K562 (cell line): ENCODE measurements around the gene WDR83. TPM values are rescaled to one million over a fixed set of nuclear protein-coding genes. Genes with fewer than 3 reads are reported as not detected.

Source experiments
- ATAC-seq: fragments of 200-7000 bp; cut with Tn5 transposase; 3 replicates; pipeline ENCODE4 v1.9.1; 2020; ENCODE audit warnings: moderate library complexity
- BruUV-seq: library from RNA; stranded (reverse); fragments of 400-500 nt; replicated peaks from 2 replicates; lab custom pipeline; 2021; lab: Mats Ljungman, UMichigan
- CTCF ChIA-PET: fragments of 300-600 bp; formaldehyde crosslinking; extraction: SDS; loops from one replicate; lab custom pipeline; 2021; ENCODE audit warnings: low intra/inter-chr PET ratio; lab: Yijun Ruan, JAX
- POLR2A ChIA-PET: fragments of 300-600, 350-650 bp; sonication (Branson Sonifier 250); formaldehyde crosslinking; extraction: SDS; loops from one replicate; lab custom pipeline; 2021; ENCODE audit warnings: antibody characterized with exemption, inconsistent platforms; lab: Yijun Ruan, JAX
- DNase-seq, 4 experiments: peaks; one replicate each; pipeline versions ENCODE4 v3.0.0 to v3.0.0-alpha.2; 2011 to 2018; ENCODE audit warnings: low spot score in 3 of 4, mixed read lengths in 3 of 4; ENCODE audit errors: extremely low read depth in 1 of 4
- FAIRE-seq: peaks from 2 replicates; lab custom pipeline; 2011; peaks lifted over from hg19 to GRCh38; lab: Jason Lieb, UNC
- H2AFZ ChIP-seq: 2 replicates; pipeline ENCODE4 v1.6.0; 2011; ENCODE audit warnings: low read depth, low read length, control low read depth, inconsistent platforms
- H3K27ac ChIP-seq: fragments of 200-600 bp; 3 replicates; pipeline ENCODE4 v1.8.0; 2011; ENCODE audit warnings: low read depth, mild to moderate bottlenecking, control low read depth, inconsistent platforms, low read length, moderate library complexity, mixed read lengths; ENCODE audit errors: extremely low read depth
- H3K27me3 ChIP-seq, 2 experiments: fragments of 300-600 bp in 1 of 2; 2 replicates in 1 of 2; 3 replicates in 1 of 2; pipeline versions ENCODE4 v1.6.0 to v1.8.0; 2011; ENCODE audit warnings: inconsistent platforms in 2 of 2, low read length in 2 of 2, mild to moderate bottlenecking in 1 of 2, mixed read lengths in 1 of 2, moderate library complexity in 1 of 2; ENCODE audit not compliant: control insufficient read depth in 2 of 2, insufficient read depth in 2 of 2
- H3K36me3 ChIP-seq: fragments of 300-600 bp; 3 replicates; pipeline ENCODE4 v1.8.0; 2011; ENCODE audit warnings: mild to moderate bottlenecking, low read length, inconsistent platforms; ENCODE audit not compliant: control insufficient read depth, insufficient read depth
- H3K4me1 ChIP-seq, 2 experiments: fragments of 200-600 bp in 1 of 2; replicated peaks in 1 of 2; 2 replicates in 1 of 2; 3 replicates in 1 of 2; pipeline versions ENCODE4 v1.5.1 to v1.8.0; 2011; ENCODE audit warnings: inconsistent platforms in 2 of 2, low read length in 2 of 2, mild to moderate bottlenecking in 1 of 2, mixed read lengths in 1 of 2, moderate library complexity in 1 of 2; ENCODE audit not compliant: control insufficient read depth in 2 of 2, insufficient read depth in 2 of 2
- H3K4me2 ChIP-seq: 2 replicates; pipeline ENCODE4 v1.6.1; 2011; ENCODE audit warnings: low read length, control low read depth, inconsistent platforms, mixed read lengths; ENCODE audit not compliant: insufficient read depth
- H3K4me3 ChIP-seq: fragments of 200-600 bp; sonication (generic), shearing (Covaris generic); 2 replicates; pipeline ENCODE4 v1.5.1; 2016; ENCODE audit warnings: control low read depth, inconsistent platforms
- H3K79me2 ChIP-seq: fragments of 200-600 bp; 3 replicates; pipeline ENCODE4 v1.8.0; 2011; ENCODE audit warnings: low read length, inconsistent platforms; ENCODE audit not compliant: control insufficient read depth, insufficient read depth
- H3K9ac ChIP-seq, 2 experiments: 2 replicates each; pipeline versions ENCODE4 v1.6.0 to v1.6.1; 2011; ENCODE audit warnings: low read depth in 2 of 2, low read length in 2 of 2, control low read depth in 1 of 2, inconsistent platforms in 1 of 2, mild to moderate bottlenecking in 1 of 2, mixed read lengths in 1 of 2; ENCODE audit not compliant: insufficient read depth in 1 of 2
- H3K9me1 ChIP-seq: one replicate; pipeline ENCODE4 v1.6.0; 2011; ENCODE audit warnings: inconsistent platforms, mild to moderate bottlenecking, low read length, moderate library complexity; ENCODE audit not compliant: control insufficient read depth, insufficient read depth
- H3K9me3 ChIP-seq: replicated peaks from 2 replicates; pipeline ENCODE4 v1.5.1; 2011; ENCODE audit warnings: low read depth, low read length, inconsistent platforms; ENCODE audit not compliant: control insufficient read depth, insufficient read depth
- H4K20me1 ChIP-seq: replicated peaks from 2 replicates; pipeline ENCODE4 v1.6.1; 2011; ENCODE audit warnings: low read length, inconsistent platforms, mixed read lengths; ENCODE audit not compliant: control insufficient read depth, insufficient read depth
- AFF1 ChIP-seq, 2 experiments: fragments of 450-650 bp; IDR thresholded peaks; 2 replicates each; pipeline ENCODE4 v1.6.1; 2018; ENCODE audit warnings: mild to moderate bottlenecking in 2 of 2, low read depth in 1 of 2; ENCODE audit not compliant: partially characterized antibody in 2 of 2
- ASH1L ChIP-seq: fragments of 450-650 bp; IDR thresholded peaks from 2 replicates; pipeline ENCODE4 v1.6.1; 2018; ENCODE audit warnings: borderline replicate concordance, mild to moderate bottlenecking, low read depth; ENCODE audit not compliant: partially characterized antibody
- E2F6 ChIP-seq, 2 experiments: IDR thresholded peaks; 2 replicates each; pipeline ENCODE4 v1.6.1; 2011; ENCODE audit warnings: borderline replicate concordance in 1 of 2, control low read depth in 1 of 2, low read depth in 1 of 2, low read length in 1 of 2, mild to moderate bottlenecking in 1 of 2, mixed read lengths in 1 of 2, moderate library complexity in 1 of 2; ENCODE audit not compliant: insufficient read depth in 1 of 2, insufficient read length in 1 of 2, poor library complexity in 1 of 2, severe bottlenecking in 1 of 2; ENCODE audit errors: extremely low read depth in 1 of 2
- EGR1 ChIP-seq: fragments of 450-650 bp; conservative IDR thresholded peaks from 2 replicates; pipeline ENCODE4 v1.6.1; 2017; ENCODE audit warnings: mild to moderate bottlenecking
- FIP1L1 ChIP-seq: fragments of 200-400 bp; formaldehyde crosslinking; IDR thresholded peaks from 2 replicates; pipeline ENCODE4 v1.6.1; 2018; ENCODE audit warnings: mild to moderate bottlenecking, low read depth, low read length; ENCODE audit not compliant: poor library complexity, severe bottlenecking
- FOSL1 ChIP-seq: fragments of 200-800 bp; sonication (Bioruptor generic); conservative IDR thresholded peaks from 2 replicates; pipeline ENCODE4 v1.6.1; 2016; ENCODE audit warnings: missing genetic modification characterization, missing compliant biosample characterization
- MCM3 ChIP-seq: fragments of 450-650 bp; IDR thresholded peaks from 2 replicates; pipeline ENCODE4 v1.6.1; 2016
- PHB ChIP-seq: fragments of 250-450 bp; sonication (Bioruptor Pico); IDR thresholded peaks from 2 replicates; pipeline ENCODE4 v1.5.0; 2021
- PRMT5 ChIP-seq: sonication (generic); formaldehyde crosslinking; IDR thresholded peaks from 2 replicates; pipeline ENCODE4 v1.5.0; 2020; ENCODE audit warnings: missing genetic modification reagents
- PYGO2 ChIP-seq: fragments of 450-650 bp; IDR thresholded peaks from 2 replicates; pipeline ENCODE4 v1.6.1; 2016; ENCODE audit warnings: mild to moderate bottlenecking, missing genetic modification characterization, moderate library complexity, missing compliant biosample characterization
- SOX6 ChIP-seq: fragments of 450-650 bp; IDR thresholded peaks from 2 replicates; pipeline ENCODE4 v1.6.1; 2014; ENCODE audit warnings: mild to moderate bottlenecking
- STAG1 ChIP-seq: sonication (generic); formaldehyde crosslinking; IDR thresholded peaks from 2 replicates; pipeline ENCODE4 v1.5.0; 2020; ENCODE audit warnings: missing genetic modification reagents, borderline replicate concordance
- ZNF232 ChIP-seq: sonication (generic); formaldehyde crosslinking; IDR thresholded peaks from 2 replicates; pipeline ENCODE4 v1.8.0; 2022; ENCODE audit warnings: mild to moderate bottlenecking, missing genetic modification reagents
- ZNF785 ChIP-seq: fragments of 250-450 bp; sonication (Bioruptor Pico); IDR thresholded peaks from 2 replicates; pipeline ENCODE4 v1.4.0; 2020; ENCODE audit warnings: mild to moderate bottlenecking
- WGBS: fragments of 100-300 bp; shearing (Covaris generic); methylation state at CpG from one replicate; pipeline ENCODE4 v1.1.6; 2016; ENCODE audit warnings: low coverage, mixed read lengths; ENCODE audit not compliant: insufficient coverage; ENCODE audit errors: missing lambda C conversion rate; 5-methylcytosine and 5-hydroxymethylcytosine counted together
- in situ Hi-C: fragments of 300-500 bp; cut with MboI; formaldehyde crosslinking; loops from 4 replicates; pipeline ENCODE4 v1.15.0; 2018; ENCODE audit warnings: inconsistent platforms, mixed read lengths
- intact Hi-C: fragments of 100-400 bp; cut with micrococcal nuclease; formaldehyde crosslinking; loops from 2 replicates; pipeline ENCODE4 v1.14.2; 2022
- polyA plus RNA-seq, 8 experiments: library from polyadenylated mRNA; depleted of rRNA in 4 of 8; stranded (reverse) in 5 of 8; unstranded in 3 of 8; fragments of >200 nt; fragmentation: Nextera tagmentation in 2 of 8; fragmentation: Illumina TruSeq in 1 of 8; extraction: Ambion mirVana in 2 of 8; extraction: Trizol in 1 of 8; gene quantifications; 2 replicates each; pipeline versions ENCODE4 v1.2.1 to v1.2.3, GENCODE V29; 2011 to 2014; ENCODE audit warnings: inconsistent platforms in 1 of 8, missing spikeins in 1 of 8
- total RNA-seq, 7 experiments: library from RNA; depleted of rRNA in 6 of 7; stranded (reverse); fragments of >200 nt in 6 of 7; fragmentation: Illumina TruSeq in 2 of 7; extraction: Trizol in 2 of 7; gene quantifications; 2 replicates each; pipeline versions ENCODE4 v1.2.1 to v1.2.3, GENCODE V29; 2011 to 2021; ENCODE audit warnings: low replicate concordance in 1 of 7

Gene WDR83
- total and polyA plus RNA-seq, 9 of the 15 experiments (the other 6 are each of a cell fraction or from before 2014, with no cell fraction given) = 0.52 to 21.3 (median 4.2) TPM

GRCh38 chr19:12639901-12640613 is 26.6 kb upstream of the WDR83 start:
- FAIRE-seq = peak; percentile 89
- peak overlapping the region; percentile 60 for H3K4me2 ChIP-seq
- TF ChIP-seq PHB (CRISPR knock-in tag) = 0 out of 2 replicates have a peak, but pooled peaks have one; percentile 31
- no peak for TF ChIP-seq AFF1 (IDR thresholded peaks at IDR 0.05; ENCODE audit: low read depth in 1 of 2, partially characterized antibody in 2 of 2)
- TF ChIP-seq ZNF785 = no peak
- no peak for TF ChIP-seq MCM3
- TF ChIP-seq SOX6 = 0 out of 2 replicates have a peak, but pooled peaks have one; percentile 35
- no peak for TF ChIP-seq ASH1L
- no peak for TF ChIP-seq PYGO2 (tag)
- no peak for TF ChIP-seq STAG1
- TF ChIP-seq FOSL1 (tag) = no peak
- TF ChIP-seq FIP1L1 = peak; percentile 39
- TF ChIP-seq E2F6 (IDR thresholded peaks at IDR 0.05; ENCODE audit: borderline replicate concordance in 1 of 2, extremely low read depth in 1 of 2, insufficient read depth in 1 of 2, insufficient read length in 1 of 2, low read depth in 1 of 2, low read length in 1 of 2, poor library complexity in 1 of 2, severe bottlenecking in 1 of 2) = peak; percentile 66 to 78
- TF ChIP-seq EGR1 = no peak
- 0 out of 2 replicates have a peak, but pooled peaks have one; percentile 50 for TF ChIP-seq ZNF232
- no peak for TF ChIP-seq PRMT5

More at GRCh38 chr19:12639901-12640613, 26.6 kb upstream of the WDR83 start:
- Histone ChIP-seq H3K9me1 (no peaks in the 10 kb centered on the region), H3K27me3 (no peaks in the 10 kb centered on the region), H3K79me2 (no peaks in the 10 kb centered on the region), H3K36me3 (no peaks in the 10 kb centered on the region), H3K4me3 (no peak overlapping the region), H3K9ac (peak overlapping the region; percentile 16 to 83; a peak in 3 of 4 replicates), H3K27ac (no peak overlapping the region), H3K4me1 (peaks cover 2 to 13% of the 10 kb centered on the region in 2 experiments; a peak in 2 of 5 replicates), H4K20me1 (no peaks in the 10 kb centered on the region), H3K9me3 (0 out of 2 replicates have a peak, but pooled peaks cover 6% of the 10 kb centered on the region), H2AFZ (peak overlapping the region; percentile 96)
- ATAC-seq (peak; percentile 99), DNase-seq (peak; percentile 78 to 87 (median 84))
- BruUV-seq = no TSS peak
- POLR2A ChIA-PET = interaction anchor here (0.7 to 1.3 kb wide), 5 partner anchors 9 to 1826 kb away, joined by 3 to 4 read pairs (median 3); a partner anchor contains a TSS
- intact Hi-C loops (loop anchor here (1.0 kb wide), 1 partner anchor 32 kb away; no protein-coding TSS in a partner anchor), in situ Hi-C loops (no loop called here)
- 33% methylated on average over 33 of the region's 39 CpGs for WGBS
- CTCF ChIA-PET = no interaction called here
